GM23248 (cell line): Measurements from ENCODE around the gene H6PD.

Experiments used
- EZH2 ChIP-seq: fragments of 200-600 bp; sonication (generic); IDR thresholded peaks from 2 replicates; pipeline ENCODE4 v1.6.1; 2018; ENCODE audit warnings: antibody characterized with exemption, mild to moderate bottlenecking; ENCODE audit not compliant: insufficient read depth, poor library complexity, severe bottlenecking
- EZH2phosphoT487 ChIP-seq: fragments of 200-600 bp; sonication (generic); IDR thresholded peaks from 2 replicates; pipeline ENCODE4 v1.6.1; 2018; ENCODE audit warnings: antibody characterized with exemption, moderate library complexity, mild to moderate bottlenecking, low read depth; ENCODE audit not compliant: insufficient read depth

- TF ChIP-seq EZH2phosphoT487 (no peak), EZH2 (no peak)
Measured at GRCh38 chr1:9303916-9304315, 69.3 kb downstream of the H6PD start.
